GM13977 (cell line): ENCODE data around the gene ELL.

ENCODE experiments used
- DNase-seq: peaks from one replicate; pipeline ENCODE4 v3.0.0; 2012; ENCODE audit warnings: low spot score
- CTCF ChIP-seq: IDR thresholded peaks from 2 replicates; pipeline ENCODE4 v1.5.1; 2012; ENCODE audit warnings: mild to moderate bottlenecking, control low read depth; ENCODE audit not compliant: insufficient read depth; ENCODE audit errors: extremely low read depth, missing control alignments
- in situ Hi-C: fragments of 300-500 bp; cut with MboI; formaldehyde crosslinking; loops from one replicate; pipeline ENCODE4 v1.12.0; 2022; ENCODE audit warnings: low sequenced_read_pairs, low pct_unique_long_range_greater_than_20kb, mixed read lengths, inconsistent platforms; ENCODE audit not compliant: unreplicated experiment

Gene ELL

GRCh38 chr19:18453269-18454024 lies 68.4 kb downstream of the ELL start:
- DNase-seq: no peak
- no peak for TF ChIP-seq CTCF
- in situ Hi-C loops: no loop called here

- no peak for DNase-seq
- in situ Hi-C loops: no loop called here
- no peak for TF ChIP-seq CTCF
These were observed 69.5 kb downstream of the ELL start for GRCh38 chr19:18452386-18452785.

- DNase-seq: peak; percentile 91
- in situ Hi-C loops: no loop called here
- peak; percentile 99 for TF ChIP-seq CTCF
These were observed 70.7 kb downstream of the ELL start for GRCh38 chr19:18450931-18451836.

- in situ Hi-C loops: no loop called here
- no peak for TF ChIP-seq CTCF
- no peak for DNase-seq
These were observed 71.6 kb downstream of the ELL start for GRCh38 chr19:18450021-18450930.

- no peak for TF ChIP-seq CTCF
- in situ Hi-C loops: no loop called here
- no peak for DNase-seq
These were observed 72.3 kb downstream of the ELL start for GRCh38 chr19:18449552-18449951.

GRCh38 chr19:18446811-18447359 lies 75.0 kb downstream of the ELL start:
- no peak for TF ChIP-seq CTCF
- no peak for DNase-seq
- in situ Hi-C loops: no loop called here
